AG09309 (cell line): ENCODE measurements around the gene ZFHX3.

Source experiments
- DNase-seq: peaks from one replicate; pipeline ENCODE4 v3.0.0-alpha.2; 2010; ENCODE audit warnings: low read depth
- H3K4me3 ChIP-seq: 2 replicates; pipeline ENCODE4 v1.5.1; 2011; ENCODE audit warnings: mild to moderate bottlenecking, low read depth, low read length, moderate library complexity; ENCODE audit not compliant: control insufficient read depth
- CTCF ChIP-seq: IDR thresholded peaks from 2 replicates; pipeline ENCODE4 v1.5.1; 2011; ENCODE audit warnings: mild to moderate bottlenecking, low read depth, low read length, inconsistent platforms; ENCODE audit not compliant: insufficient read depth, control insufficient read depth; ENCODE audit errors: missing control alignments

Gene ZFHX3

GRCh38 chr16:72956124-72957064, 91.5 kb downstream of the ZFHX3 start:
- TF ChIP-seq CTCF = no peak
- DNase-seq = no peak

GRCh38 chr16:72952811-72953271, 95.1 kb downstream of the ZFHX3 start:
- H3K4me3 ChIP-seq = no peak overlapping the region; the same call in 1 of the 2 replicates
- DNase-seq = peak; percentile 59
- no peak for TF ChIP-seq CTCF

More at GRCh38 chr16:72956124-72957064, 91.5 kb downstream of the ZFHX3 start:
- H3K4me3 ChIP-seq = no peak overlapping the region

- H3K4me3 ChIP-seq = no peak overlapping the region; the same call in 1 of the 2 replicates
- DNase-seq = no peak
- TF ChIP-seq CTCF = no peak
These were observed 95.5 kb downstream of the ZFHX3 start for GRCh38 chr16:72952404-72952803.

GRCh38 chr16:72951916-72952315, 96.0 kb downstream of the ZFHX3 start:
- no peak for DNase-seq
- no peak overlapping the region for H3K4me3 ChIP-seq
- no peak for TF ChIP-seq CTCF

- no peak for TF ChIP-seq CTCF
- no peak overlapping the region for H3K4me3 ChIP-seq
- no peak for DNase-seq
These were observed 97.3 kb downstream of the ZFHX3 start for GRCh38 chr16:72950669-72951068.

GRCh38 chr16:72948238-72948829, 99.6 kb downstream of the ZFHX3 start:
- no peak overlapping the region for H3K4me3 ChIP-seq
- DNase-seq = no peak
- no peak for TF ChIP-seq CTCF
